ENCODE data around the gene SDCCAG8.

GRCh38 chr1:243500512-243500911 is 244.7 kb downstream of the SDCCAG8 start:
- TF ChIP-seq FOXA1 (IDR thresholded peaks at IDR 0.05) (no peak), SP1 (IDR thresholded peaks at IDR 0.05) (no peak), ZNF384 (IDR thresholded peaks at IDR 0.05) (no peak), BHLHE40 (IDR thresholded peaks at IDR 0.05; ENCODE audit: borderline replicate concordance) (no peak), ELF4 (IDR thresholded peaks at IDR 0.05) (no peak), TARDBP (IDR thresholded peaks at IDR 0.05) (no peak), SUZ12 (IDR thresholded peaks at IDR 0.05) (no peak)
